NCI-H1436 treated with DMSO at 0.1 percent for 48 hours (cell line): Measurements from ENCODE around the gene NPBWR2.

ENCODE experiments used
- DNase-seq: peaks from one replicate; lab custom pipeline; 2025; lab: John Stamatoyannopoulos, UW

Gene NPBWR2, protein sequence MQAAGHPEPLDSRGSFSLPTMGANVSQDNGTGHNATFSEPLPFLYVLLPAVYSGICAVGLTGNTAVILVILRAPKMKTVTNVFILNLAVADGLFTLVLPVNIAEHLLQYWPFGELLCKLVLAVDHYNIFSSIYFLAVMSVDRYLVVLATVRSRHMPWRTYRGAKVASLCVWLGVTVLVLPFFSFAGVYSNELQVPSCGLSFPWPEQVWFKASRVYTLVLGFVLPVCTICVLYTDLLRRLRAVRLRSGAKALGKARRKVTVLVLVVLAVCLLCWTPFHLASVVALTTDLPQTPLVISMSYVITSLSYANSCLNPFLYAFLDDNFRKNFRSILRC

DNA sequence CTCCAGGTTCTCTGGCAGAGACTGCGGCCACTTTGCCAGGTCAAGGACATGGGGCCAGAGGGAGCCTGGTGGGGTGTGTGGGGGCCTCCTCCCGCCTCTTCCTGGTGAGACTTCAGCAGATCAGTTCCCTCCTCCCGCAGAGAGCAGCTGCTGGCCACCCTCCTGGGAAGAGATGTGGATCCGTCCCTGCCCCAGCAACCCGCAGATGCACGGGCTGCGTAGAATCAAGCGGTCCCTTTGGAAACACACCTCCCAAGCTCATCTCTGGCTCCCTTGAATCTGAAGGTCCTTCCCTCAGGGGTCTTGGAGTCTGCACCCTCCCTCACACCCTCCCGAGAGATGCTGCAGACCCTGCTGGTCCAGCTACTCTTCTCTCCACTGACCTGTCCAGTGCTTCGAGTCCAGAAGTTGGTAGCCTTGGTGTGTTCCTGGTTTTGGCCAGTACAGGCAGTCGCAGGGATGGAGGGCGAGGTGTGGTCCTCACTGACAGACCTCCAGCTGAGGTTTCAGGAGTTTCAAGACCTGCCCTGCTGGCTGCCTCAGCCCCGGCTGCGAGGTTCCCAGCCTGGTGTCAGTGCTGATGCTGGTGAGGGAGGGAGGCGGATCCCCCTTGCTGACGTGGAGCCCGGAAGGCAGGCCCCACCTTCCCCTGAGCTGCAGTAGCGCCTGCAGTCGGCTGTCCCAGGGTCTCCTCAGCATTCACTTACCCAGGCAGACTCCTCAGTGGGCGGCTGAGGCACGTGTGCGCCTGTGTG, at the start of gene NPBWR2:
Gene NPBWR2, minus strand, starts transcription at position 585 of the 755 bp plus-strand sequence. CDS start 734 bp downstream, outside the sequence.
- no peak for DNase-seq

DNA sequence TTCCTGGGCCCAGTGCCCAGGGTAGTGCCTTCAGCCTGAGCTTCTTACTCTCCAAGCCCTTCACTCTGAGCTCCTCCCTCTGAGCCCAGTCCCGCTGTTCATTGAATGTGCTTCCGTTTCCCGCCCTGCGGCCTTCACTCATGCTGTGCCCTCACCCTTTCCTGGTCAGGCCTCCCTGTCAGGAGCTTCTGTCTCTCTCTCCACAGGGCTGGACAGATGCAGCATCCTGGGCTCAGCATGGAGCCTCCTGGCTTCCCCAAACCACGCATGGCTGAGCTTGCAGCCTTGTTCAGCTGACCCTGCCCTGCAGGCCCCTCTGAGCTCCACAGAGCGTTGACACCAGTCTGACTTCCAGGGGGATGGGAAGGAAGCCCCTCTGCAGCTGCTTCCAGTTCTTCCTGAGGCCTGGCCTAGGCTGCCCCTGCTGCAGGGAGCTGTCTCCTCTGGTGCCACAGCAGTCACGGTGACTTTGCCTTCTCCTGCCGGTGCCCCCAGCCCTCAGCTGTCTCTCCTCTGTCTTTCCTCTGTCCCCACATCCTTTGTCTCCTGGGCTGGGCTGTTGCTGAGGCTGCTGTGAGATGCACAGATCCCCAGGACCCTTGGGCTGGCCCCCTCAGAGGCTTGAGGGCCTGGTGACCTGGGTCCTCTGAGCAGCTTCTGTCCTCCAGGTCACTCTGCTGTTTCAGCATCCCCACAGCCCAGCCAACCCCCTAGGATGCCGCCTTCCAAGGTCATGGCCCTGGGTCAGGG, 48.9 kb upstream of the NPBWR2 start:
- DNase-seq = no peak

DNA sequence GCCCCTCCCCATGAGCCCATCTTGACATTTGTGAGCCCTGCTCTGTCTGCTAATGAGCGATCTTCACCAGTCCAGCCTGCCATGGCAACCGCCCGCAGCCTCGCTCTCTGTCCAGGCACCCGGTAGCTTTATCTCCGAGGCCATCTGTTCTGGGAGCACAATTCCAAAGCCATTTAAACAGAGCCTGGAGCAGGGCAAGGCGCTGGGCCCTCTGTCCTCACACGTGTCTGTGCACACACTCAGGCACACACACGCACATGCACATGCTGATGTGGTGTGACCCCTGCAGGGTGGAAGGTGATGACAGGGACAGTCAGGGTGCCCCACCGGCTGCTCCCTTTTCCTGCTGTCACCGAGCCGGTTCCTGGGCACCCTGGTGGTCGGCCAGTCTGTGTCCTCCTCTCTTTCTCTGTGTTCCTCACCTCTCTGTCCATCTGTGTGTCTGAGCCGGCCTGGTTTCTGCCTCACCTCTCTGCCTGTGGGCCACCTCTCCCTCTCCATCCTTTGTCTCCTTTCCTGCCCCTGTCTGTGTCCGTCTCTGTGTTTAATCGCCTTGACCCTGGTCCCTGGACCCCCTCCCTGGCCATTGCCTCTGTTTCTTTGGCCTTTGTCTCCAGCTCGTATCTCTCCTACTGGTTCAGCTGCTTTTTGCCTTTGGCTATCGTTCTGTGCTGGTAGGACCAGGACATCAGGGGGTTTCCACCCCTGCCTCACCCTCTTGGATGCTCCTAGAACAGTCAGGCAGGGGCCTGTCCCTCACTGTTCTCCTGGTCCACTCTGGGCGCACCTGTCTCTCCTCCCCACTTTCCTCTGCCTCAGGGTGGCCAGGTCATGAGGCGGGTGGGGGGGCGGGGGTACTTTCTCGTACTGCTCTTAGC, 48.1 kb upstream of the NPBWR2 start:
- no peak for DNase-seq

DNA sequence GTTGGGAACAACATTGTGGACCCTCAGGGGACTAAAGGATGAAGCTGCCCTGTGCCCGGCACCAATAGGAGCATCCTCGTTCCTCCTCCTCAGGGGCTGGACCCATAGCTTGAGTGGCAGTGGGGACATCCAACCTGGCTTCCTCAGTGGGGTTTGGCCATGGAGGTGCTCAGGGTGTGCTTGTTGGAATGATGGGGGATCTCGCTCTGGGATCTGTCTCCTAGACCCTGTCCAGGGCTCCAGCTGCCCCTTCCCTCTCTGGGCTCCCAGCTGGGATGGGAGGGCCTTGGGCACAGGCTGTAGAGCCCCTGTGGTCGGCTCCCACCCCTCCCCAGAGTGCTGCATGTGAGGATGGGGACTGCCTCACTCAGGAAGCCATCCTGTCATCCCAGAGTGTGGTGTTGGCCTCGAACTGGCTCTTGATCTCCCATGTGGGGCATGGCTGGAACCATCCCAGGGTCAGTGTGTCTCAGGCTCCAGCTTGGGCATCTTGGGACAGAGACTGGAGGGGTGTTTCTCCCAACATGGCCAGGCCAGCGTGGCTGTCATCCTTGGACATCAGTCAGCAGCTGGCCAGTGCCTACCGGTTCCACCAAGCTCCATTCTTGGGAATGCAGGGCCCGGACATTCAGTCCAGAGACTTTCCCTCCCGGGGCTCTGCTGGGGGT, 47.4 kb upstream of the NPBWR2 start:
- DNase-seq = no peak

DNA sequence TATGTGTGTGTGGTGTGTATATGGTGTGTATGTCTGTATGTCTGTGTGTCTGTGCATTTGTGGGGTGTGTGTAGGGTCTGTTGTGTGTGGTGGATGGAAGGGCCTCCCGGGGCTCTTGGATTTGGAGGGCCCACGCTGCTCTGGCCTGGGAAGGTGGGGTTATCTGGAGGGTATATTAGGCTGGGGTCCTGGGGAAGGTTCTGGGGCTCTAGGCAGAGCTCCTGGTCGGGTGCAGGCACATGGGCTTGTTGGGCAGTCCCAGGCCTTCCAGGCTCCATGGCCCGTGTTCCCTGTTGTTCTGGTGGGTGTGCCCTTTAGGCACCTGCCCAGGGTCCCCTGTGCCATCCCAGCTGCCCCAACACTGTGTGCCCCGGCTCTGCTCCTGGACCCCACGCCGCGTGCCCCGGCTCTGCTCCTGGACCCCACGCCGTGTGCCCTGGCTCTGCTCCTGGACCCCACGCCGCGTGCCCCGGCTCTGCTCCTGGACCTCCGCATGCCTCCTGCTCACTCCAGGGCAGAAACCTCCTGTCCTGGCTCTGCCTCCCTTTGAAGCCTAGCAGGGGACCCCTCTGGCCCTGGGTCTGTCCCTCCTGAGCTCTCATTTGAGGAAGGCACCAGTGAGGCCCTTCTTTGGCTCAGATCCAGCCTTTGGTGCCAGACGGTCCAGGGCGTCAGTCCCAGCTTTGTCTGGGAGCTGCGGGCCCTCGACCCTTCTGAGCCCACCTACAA, 46.7 kb upstream of the NPBWR2 start:
- DNase-seq = no peak

DNA sequence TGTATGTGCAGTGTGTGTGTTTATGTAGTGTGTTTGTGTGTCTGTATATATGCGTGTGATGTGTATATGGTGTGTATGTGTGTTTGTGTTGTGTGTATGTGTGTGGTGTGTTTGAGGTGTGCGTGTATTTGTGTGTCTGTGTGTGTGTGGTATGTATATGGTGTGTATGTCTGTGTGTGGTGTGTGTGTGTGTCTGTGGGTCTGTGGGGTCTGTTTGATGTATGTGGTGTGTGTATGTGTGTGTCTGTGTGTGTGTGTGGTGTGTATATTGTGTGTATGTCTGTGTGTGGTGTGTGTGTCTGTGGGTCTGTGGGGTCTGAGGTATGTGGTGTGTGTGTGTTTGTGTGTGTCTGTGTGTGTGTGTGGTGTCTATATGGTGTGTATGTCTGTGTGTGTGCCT, 46.0 kb upstream of the NPBWR2 start:
- DNase-seq = no peak

DNA sequence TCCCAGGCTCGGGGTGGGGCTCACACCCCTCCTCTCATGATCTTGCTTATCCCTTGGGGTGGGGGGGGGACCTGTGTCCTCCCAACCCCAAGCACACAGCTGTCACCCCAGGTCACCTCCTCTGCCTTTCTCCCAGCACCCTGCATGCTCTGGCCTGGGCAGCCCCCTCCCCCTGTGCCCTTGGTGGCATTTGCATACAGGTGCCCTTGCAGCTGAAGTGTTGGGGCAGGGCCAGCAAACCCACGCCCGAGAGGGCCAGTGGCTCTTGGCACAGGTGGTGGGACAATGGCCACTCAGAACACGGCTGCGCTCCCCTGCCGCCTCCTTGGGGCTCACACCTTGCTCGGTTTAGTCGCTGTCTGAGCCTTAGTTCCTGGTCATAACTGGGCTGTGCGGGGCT, 45.5 kb upstream of the NPBWR2 start:
- no peak for DNase-seq

DNA sequence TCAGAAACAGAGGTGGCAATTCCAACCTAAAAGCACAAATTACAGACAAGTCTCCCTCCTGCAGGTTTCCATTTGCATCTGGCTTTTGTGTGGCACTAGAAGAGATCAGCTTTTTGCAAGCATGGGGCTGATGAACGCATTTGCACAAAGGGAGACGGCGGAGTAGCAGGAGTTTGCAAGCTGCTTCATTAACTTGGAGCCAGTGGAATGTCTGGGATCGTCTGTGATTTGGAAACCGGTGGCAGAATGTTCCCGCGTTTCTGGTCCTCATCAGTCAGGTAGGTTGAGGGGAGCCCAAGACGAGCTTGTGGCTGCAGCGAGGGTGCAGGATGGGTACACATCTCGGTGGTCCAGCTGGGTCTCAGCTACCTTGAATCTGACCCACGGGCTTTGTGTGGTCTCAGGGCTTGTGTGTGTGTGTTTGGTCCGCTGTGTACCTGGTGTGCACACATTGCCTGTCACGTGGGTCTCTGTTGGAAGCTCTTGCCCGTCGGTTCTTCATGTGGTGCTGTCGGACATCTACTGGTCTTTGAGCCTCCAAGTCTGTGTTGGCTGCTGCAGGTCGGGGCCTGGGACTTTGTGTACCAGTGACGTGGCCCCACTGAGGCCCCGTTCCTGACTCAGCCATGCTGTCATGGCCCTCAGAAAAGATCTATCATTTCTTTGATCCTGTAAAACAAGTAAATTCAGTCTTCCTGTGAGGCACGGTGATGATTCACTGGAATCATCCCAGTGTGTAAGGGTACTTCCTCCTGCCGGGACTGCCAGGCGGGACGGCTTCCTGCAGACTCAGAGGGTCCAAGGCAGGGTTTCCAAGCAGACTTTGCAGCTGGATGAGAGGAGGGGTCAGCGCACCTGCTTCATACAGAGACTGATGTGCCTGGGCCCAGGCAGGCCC, 44.5 kb upstream of the NPBWR2 start:
- DNase-seq = no peak

DNA sequence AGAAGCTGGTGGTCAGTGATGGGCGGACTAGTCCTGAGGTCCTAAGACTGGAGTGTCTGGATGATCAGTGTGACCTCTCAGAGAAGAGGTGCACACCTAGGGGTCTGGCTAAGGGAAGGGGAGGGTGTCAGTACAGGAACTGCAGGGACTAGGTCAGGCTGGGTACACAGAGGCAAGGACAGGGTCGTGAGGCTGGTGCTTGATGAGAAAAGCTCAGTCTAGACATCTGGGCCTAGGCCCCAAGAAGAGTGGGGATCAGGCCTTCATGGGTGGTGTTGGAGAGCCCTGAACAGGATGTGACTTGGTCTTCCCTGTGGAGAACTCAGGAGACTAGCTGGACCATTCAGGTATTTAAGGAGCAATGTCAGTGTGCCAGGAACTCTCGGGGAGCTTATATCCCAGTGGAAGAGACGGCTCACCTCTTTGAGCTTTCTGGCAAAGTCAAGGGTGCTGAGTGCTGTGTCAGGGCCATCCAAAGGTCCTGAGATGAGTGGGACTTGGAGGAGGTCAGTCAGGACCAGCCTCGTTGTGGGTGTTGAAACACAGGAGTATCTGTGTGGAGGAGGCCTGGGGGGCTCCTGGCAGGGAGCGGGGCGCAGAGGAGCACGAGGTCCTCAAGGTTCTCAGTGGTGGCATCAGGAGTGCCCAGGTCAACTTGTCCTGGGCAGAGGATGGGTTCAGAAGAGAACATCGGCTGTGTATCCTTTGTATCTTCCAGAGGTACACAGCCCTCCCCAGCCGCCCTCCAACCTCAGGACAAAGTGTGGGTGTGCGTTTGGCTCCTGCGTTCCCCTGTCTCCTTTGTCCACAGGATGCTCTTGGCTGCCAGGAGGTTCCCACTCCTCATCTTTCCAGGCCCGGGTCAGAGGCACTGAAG, 43.6 kb upstream of the NPBWR2 start:
- DNase-seq = no peak

DNA sequence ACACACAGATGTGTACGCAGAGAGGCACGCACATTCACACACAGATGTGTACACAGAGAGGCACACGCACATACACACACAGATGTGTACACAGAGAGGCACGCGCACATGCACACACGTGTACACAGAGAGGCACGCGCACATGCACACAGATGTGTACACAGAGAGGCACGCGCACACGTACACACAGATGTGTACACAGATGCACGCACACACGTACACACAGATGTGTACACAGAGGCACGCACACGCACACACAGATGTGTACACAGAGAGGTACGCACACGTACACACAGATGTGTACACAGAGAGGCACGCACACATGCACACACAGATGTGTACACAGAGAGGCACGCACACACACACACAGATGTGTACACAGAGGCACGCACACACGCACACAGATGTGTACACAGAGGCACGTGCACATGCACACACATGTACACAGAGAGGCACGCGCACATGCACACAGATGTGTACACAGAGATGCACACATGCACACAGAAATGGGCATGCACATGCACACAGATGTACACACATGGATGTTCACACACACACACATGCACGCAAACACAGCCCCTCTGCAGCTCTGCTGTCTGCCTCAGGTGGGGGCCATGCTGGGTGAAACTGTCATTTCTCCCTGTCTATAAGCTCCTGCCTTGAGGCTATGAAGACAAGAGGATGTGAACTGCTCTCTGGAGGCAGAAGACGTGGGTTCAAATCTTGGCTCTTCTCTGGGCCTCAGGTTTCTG, 42.6 kb upstream of the NPBWR2 start:
- DNase-seq = no peak

DNA sequence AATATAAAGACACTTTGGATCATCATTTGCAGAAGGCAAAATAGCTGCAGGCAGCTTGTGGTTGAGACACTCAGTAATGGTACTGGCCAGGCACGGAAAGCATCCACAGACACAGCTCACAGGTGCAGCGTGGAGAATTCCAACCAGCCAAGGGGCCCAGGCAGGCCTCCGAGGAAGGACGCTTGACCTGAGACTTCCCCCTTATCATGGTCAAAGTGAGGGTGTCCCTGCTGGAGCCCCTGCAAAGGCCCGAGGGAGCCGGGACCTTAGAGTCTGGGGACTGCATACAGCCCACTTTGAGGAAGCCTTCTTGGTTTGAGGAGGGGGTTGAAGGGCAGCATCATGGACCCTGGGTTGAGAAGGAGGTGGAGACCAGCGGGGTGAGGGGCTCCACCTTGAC, 41.8 kb upstream of the NPBWR2 start:
- no peak for DNase-seq

DNA sequence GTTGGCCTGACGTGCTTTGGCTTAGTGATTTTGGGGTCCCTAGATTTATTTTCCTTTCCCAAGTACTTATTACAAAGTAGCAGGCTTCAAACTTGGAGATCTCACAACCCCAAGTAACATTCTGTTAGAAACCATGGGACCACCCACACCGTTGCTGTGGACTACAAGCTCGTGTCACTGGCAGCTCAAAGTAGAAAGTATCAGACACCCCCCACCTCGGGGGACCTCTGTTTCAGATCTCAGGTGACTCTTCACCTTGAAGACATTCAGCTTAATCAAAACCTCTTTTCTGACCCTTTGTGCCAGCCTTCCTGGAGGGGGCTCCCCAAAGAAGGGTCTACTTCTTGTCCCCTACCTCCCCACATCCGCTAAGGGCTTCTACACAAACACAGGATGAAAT, 41.2 kb upstream of the NPBWR2 start:
- no peak for DNase-seq

DNA sequence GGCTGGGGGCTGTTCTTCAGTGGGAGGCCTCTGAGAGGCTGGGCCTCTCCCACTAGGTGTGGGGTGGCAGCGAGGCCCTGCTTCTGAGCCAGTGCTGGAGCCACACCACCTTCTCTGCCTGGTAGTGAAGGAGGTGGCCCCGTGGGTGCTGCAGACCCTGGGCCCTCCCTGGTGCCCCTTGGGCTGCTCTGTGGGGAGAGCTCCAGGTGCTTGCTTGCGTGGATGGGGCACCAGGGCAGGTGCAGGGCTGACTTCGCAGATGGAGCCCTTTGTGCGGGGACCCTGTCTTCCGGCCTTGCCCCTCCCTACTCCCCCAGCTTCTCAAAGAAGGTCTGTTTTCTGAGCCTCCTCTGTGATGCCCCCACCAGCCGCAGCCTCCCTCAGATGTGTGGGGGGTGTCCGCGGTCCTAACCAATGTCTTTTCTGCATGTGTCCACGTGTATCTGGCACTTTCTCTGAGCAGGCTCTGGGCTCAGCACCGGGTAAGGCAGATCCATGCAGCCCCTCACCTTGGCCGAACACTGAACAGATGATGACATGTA, 39.6 kb upstream of the NPBWR2 start:
- DNase-seq = no peak

DNA sequence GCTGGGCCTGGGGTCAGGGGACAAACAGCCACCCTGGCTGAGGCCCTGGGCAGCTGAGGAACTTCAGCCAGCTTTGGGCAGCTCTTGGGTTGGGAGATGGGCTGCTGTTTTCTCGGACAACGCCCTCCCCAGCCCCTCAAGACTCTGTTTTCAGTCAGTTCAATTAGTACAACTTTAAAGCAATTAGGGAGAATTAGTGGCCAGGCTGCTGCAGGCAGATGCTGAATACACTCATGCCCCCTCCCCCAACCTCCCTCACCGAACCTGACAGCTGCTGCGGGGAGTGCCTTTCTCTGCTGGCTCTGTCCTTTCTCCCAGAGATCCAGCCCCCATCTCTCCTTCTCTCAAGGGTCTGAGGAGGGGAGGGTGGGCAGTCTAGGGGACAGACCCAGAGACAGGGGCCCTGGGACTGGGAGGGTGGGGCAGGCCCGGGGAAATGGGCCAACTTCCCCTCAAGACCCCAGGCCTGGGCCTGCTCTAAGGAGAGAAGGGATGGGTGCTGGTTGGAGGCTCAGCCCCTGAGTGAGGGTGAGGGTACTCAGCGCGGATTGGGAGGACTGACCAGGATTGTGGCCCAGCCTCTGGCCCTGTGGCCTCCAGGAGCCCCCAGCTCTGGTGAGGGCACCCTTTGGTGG, 39.1 kb upstream of the NPBWR2 start:
- DNase-seq = no peak

DNA sequence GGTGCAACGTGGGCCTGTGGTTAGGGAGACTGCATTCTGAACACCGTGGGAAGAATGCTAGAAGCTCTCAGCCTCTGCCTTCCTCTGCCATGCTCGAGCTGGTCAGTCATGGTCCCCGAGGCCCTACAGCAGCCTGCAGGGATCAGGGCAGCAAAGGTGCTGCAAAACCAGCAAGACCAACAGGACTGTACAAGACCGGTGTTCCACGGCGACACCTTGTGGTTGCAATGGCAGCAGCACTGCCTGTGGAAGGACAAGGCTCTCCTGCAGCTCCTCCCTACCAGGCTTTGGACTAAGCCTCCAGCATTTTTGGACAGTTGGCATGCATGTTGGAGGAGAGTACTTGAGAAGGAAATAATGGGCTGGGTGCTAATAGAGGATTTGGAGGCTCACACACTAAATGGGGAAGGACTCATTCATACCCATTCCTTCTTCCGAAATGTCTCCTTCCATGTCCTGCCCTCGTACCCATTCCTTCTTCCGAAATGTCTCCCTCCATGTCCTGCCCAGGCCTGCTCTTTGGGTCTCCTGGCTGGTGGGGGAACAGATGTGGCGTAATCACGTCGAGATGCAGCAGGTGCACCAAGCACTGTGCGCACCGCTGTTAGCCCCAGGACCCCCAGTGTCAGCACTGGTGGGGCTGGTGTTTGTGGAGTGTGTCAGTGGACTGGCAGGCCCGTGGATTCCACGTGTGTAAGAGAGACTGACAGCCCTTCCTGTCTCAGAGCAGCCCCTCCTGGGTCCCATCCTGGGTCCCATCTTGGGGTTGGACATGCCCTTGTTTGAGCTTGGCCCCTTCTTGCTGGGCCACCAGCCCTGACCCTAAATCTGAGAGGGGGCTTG, 38.3 kb upstream of the NPBWR2 start:
- no peak for DNase-seq
